Measurements from ENCODE around the gene APAF1. TPM values are rescaled to one million over a fixed set of nuclear protein-coding genes. Genes with fewer than 3 reads are reported as not detected.
A peak's percentile ranks its signal among the peaks of the same experiment; 100 is the strongest.
"Not testable (repeated sequence)": the region's sequence is repeated elsewhere in the genome, so short reads cannot be mapped to it uniquely, and the experiment has no call there.

Gene APAF1
- total RNA-seq, 2 donors from 2014 or later: 6.2 to 7.8 TPM

GRCh38 chr12:98744680-98745079 lies 99.6 kb downstream of the APAF1 start:
- peak; percentile 34 for DNase-seq
- ATAC-seq: peak in 1 of 2 donors; percentile 74
- intact Hi-C loops (cut with DNase I): no loop called here

GRCh38 chr12:98745578-98746391 lies 100.7 kb downstream of the APAF1 start:
- DNase-seq (peak; percentile 30), ATAC-seq (peak; percentile 64 to 80)
- intact Hi-C loops (cut with DNase I): no loop called here

- DNase-seq: no peak
- no peak for ATAC-seq
- intact Hi-C loops (cut with DNase I): no loop called here
Observed at GRCh38 chr12:98748463-98748862, 103.4 kb downstream of the APAF1 start.

- intact Hi-C loops (cut with DNase I): no loop called here
- ATAC-seq (no peak), DNase-seq (no peak)
Observed at GRCh38 chr12:98750511-98750910, 105.4 kb downstream of the APAF1 start.

GRCh38 chr12:98751580-98752115 lies 106.6 kb downstream of the APAF1 start:
- ATAC-seq (no peak), DNase-seq (no peak)
- intact Hi-C loops (cut with DNase I): no loop called here

- DNase-seq: no peak
- intact Hi-C loops (cut with DNase I): no loop called here
- ATAC-seq: no peak
Observed at GRCh38 chr12:98752726-98753125, 107.6 kb downstream of the APAF1 start.

GRCh38 chr12:98754095-98754494 lies 109.0 kb downstream of the APAF1 start:
- no peak for ATAC-seq
- intact Hi-C loops (cut with DNase I): no loop called here
- no peak for DNase-seq

- intact Hi-C loops (cut with DNase I); DNase-seq; ATAC-seq: not testable (repeated sequence)
Observed at GRCh38 chr12:98755855-98756254, 110.8 kb downstream of the APAF1 start.

- intact Hi-C loops (cut with DNase I): no loop called here
- DNase-seq (no peak), ATAC-seq (no peak)
Observed at GRCh38 chr12:98757455-98757854, 112.4 kb downstream of the APAF1 start.

GRCh38 chr12:98758331-98758730 lies 113.2 kb downstream of the APAF1 start:
- intact Hi-C loops (cut with DNase I): no loop called here
- ATAC-seq: peak; percentile 53 to 74
- peak; percentile 48 for DNase-seq

GRCh38 chr12:98763656-98764055 lies 118.6 kb downstream of the APAF1 start:
- ATAC-seq (no peak), DNase-seq (no peak)
- intact Hi-C loops (cut with DNase I): no loop called here

- DNase-seq: no peak
- intact Hi-C loops (cut with DNase I): no loop called here
- no peak for ATAC-seq
Observed at GRCh38 chr12:98767248-98767647, 122.2 kb downstream of the APAF1 start.

- DNase-seq (no peak), ATAC-seq (no peak)
- intact Hi-C loops (cut with DNase I): no loop called here
Observed at GRCh38 chr12:98769068-98769467, 124.0 kb downstream of the APAF1 start.

- intact Hi-C loops (cut with DNase I): no loop called here
- ATAC-seq: no peak
- DNase-seq: no peak
Observed at GRCh38 chr12:98770230-98770629, 125.1 kb downstream of the APAF1 start.

GRCh38 chr12:98771811-98772752 lies 127.0 kb downstream of the APAF1 start:
- intact Hi-C loops (cut with DNase I): no loop called here
- ATAC-seq: no peak
- no peak for DNase-seq

- ATAC-seq: no peak
- intact Hi-C loops (cut with DNase I): no loop called here
Observed at GRCh38 chr12:98772818-98773217, 127.7 kb downstream of the APAF1 start.

GRCh38 chr12:98780261-98780660 lies 135.2 kb downstream of the APAF1 start:
- ATAC-seq (no peak), DNase-seq (no peak)
- intact Hi-C loops (cut with DNase I): no loop called here

More at GRCh38 chr12:98772818-98773217, 127.7 kb downstream of the APAF1 start:
- DNase-seq: no peak

- intact Hi-C loops (cut with DNase I): no loop called here
- ATAC-seq: no peak
Observed at GRCh38 chr12:98783420-98783819, 138.3 kb downstream of the APAF1 start.

More at GRCh38 chr12:98783420-98783819, 138.3 kb downstream of the APAF1 start:
- DNase-seq: no peak
